NCI-H2081 (cell line): ENCODE measurements around the gene PLIN5.
"Not testable (repeated sequence)": the region's sequence is repeated elsewhere in the genome, so short reads cannot be mapped to it uniquely, and the experiment has no call there.

Experiments used
- DNase-seq, 2 experiments: peaks; one replicate each; lab custom pipeline; 2025; lab: John Stamatoyannopoulos, UW

Gene PLIN5

DNA sequence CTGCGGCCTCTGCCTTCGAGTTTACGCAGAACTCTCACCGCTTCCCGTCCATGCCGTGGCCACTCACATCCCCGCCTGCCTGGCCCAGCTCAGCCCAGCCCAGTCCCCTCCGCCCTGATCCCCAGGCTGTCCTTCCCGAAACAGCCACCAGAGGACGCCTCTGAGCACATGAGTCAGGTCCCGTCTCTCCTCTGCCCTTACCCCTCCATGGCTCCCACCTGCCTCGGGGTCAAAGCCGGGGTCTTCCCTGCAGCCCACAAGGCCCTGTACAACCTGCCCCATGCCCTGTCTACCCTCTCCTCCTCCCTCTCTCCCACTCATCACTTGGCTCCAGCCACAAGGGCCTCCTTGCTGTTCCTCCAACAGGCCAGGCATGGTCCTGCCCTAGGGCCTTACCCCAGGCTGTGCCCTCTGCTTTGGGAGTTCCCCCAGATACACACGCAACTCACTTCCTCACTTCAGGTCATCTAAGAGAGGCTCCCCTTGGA is 32.6 kb upstream of the PLIN5 start:
- DNase-seq = peak in 1 of 2 experiments; percentile 24

DNA sequence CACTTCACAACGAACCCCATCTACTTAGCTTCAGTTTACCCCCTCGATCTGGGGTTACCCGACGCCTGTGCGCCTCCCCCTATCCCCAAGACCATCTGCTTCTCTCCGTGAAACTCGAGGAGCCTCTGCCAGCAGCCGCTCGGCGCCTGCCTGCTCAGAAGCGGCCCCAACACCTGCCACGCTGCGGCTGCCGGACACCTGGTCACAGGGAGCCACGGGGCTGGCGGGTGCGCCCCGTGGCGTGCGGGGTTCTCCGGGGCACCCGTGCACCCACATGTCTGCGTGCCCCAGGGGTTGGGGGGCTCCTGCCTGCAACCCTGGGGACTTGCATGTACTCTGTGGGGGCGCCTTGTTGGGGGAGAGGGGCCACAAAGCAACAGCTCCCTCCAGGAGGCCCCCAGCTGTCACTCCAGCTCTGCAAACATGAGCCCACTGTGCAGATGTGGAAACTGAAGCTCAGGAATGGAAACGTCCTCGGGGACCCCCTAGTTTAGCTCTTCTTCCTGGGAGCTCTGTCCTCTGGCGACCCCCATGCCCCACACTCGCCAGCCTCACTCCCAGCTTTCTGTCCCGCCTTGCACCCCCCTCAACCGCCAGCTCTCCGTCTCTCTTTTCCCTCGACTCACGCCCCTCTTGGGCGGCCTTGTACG is 31.5 kb upstream of the PLIN5 start:
- peak in 1 of 2 experiments; percentile 40 for DNase-seq

DNA sequence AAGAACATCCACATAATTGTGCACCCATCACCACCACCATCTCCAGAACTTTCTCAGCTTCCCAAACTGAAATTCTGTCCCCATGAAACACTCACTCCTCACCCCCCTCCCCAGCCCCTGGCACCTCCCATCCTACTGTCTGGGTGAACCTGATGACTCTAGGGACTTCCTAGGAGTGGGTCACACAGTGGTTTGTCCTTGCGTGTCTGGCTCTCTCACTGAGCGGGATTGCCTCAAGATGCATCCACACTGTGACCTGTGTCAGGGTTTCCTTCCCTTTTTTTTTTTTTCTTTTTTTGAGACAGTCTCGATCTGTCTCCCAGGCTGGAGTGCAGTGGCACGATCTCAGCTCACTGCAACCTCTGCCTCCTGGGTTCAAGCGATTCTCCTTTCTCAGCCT is 28.5 kb upstream of the PLIN5 start:
- DNase-seq = not testable (repeated sequence)

DNA sequence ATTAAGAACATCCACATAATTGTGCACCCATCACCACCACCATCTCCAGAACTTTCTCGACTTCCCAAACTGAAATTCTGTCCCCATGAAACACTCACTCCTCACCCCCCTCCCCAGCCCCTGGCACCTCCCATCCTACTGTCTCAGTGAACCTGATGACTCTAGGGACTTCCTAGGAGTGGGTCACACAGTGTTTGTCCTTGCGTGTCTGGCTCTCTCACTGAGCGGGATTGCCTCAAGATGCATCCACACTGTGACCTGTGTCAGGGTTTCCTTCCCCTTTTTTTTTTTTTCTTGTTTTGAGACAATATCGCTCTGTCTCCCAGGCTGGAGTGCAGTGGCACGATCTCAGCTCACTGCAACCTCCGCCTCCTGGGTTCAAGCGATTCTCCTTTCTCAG is 27.1 kb upstream of the PLIN5 start:
- not testable (repeated sequence) for DNase-seq

DNA sequence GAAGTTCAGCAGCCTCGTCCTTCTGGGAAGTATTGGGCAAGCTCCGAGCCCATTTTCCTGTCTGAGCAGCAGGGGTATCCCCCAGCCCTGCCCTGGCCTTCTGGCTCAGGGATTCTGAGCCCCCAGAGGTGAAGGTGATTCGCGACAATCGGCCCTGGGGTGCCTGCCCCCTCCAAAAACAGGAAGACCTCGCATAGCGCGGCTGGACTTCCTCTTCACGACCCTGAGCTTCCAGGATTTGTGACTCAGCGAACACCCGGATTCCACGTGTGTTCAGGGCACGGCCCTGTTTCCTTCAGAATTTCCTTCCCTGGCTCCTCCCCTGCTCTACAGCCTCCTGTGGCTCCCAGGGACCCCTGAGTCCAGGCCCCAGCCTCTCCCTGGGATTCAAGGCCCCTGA is 24.5 kb upstream of the PLIN5 start, which contains the start of gene SEMA6B:
SEMA6B (minus strand) TSS at position 116 of the 400 bp plus-strand sequence. CDS start 1,227 bp downstream, outside the sequence.
- no peak for DNase-seq

DNA sequence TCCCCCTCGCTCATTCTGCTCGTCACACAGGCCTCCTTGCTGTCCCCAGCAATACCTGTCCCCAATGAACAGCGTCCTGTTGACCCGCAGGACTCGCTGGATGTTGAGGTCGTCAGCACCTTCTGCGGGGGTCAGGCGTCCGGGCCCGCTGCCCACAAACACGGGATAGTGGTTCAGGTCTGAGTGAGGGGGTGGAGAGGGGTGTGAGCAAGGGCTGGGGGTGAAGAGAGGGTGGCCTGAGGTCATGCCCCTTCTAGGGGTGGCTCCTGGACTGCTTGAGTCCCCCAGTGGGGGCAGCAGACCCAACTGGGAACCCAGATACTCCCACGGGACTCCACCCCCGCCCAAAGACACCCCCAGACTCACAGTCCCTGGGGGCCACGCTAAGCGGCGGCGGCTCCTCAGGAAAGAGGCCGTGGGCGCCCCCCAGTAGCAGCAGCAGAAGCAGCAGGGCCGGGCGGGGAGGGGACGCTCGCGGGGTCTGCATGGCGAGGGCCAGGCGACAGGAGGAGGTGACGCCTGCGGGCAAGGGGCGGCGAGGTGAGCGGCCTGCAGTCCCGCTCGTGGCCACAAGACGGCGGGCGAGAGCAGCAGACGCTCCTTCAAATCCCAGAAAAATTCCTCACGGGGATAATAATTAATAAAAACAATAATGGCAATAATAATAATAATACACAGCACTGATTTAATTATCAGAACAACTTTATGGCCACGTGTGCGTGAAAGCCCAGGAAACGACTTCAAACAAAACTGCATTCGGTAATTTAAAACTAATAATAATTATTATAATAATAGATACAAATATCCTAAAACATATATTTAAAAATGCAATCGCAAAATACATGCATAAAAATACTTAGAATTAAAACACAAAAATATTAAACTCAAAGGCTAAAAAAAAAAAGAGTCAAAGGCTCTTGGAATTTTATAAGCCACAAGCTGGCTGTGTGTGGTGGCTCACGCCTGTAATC is 23.2 kb upstream of the PLIN5 start:
- DNase-seq = no peak

DNA sequence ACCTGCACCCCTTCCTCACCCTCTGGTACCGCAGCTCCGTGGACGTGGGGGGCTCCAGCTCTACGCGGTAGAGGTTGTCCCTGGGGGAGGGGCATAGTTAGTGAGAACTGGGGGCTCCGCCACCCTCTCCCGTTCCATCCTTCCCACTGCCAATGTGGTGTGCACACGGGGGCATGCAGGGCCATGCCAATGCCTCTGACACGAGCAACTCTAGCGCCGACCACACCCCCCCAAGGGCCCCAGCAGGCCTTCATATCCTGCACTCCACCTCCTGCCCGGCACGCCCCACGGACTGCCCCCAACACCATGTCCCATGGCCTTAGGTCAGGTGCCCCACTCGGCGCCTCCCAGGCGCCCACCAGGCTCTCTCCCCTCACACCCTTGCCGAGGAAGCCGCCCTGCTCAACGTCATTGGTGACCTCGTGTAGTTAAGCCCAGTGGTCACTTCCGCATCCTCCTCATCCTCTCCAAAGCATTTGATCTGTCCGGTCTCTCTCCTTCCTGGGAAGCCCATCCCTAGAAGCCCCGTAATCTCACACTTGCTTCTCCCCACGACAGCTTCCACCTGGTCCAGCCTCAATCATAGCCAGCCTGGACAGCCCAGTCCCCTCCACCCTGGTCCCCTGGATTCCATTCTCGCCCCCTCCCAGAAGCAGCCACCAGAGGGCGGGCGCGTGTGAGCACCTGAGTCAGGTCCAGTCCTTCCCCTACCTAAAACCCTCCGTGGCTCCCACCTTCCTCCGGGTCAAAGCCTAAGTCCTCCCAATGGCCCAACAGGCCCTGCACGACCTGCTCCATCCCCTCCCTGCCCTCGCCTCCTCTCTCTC is 22.3 kb upstream of the PLIN5 start:
- no peak for DNase-seq

DNA sequence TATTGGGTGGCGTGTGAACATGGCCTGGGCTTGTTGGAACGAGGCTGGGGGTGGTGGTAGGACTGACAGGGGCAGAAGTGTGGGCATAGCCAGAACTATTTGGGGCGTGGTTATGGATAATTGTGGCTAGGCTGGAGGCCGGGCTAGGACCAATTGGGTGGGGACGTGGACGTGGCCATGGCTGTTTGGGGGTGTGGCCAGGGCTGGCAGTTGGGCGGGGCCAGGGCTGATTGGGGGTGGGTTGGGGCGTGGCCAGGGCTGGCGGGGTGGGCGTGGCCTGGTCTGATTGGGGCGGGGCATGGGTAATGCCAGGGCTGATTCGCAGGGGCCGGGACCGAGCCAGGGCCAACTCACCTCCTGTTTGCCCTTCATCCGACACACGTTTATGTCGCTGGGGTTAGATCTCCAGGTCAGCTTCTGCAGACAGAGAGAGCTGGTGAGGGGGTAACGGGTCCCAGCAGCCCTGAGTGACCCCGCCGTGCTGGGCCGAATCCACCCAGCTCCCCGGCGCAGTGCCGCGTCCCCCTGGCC is 21.6 kb upstream of the PLIN5 start:
- no peak for DNase-seq

DNA sequence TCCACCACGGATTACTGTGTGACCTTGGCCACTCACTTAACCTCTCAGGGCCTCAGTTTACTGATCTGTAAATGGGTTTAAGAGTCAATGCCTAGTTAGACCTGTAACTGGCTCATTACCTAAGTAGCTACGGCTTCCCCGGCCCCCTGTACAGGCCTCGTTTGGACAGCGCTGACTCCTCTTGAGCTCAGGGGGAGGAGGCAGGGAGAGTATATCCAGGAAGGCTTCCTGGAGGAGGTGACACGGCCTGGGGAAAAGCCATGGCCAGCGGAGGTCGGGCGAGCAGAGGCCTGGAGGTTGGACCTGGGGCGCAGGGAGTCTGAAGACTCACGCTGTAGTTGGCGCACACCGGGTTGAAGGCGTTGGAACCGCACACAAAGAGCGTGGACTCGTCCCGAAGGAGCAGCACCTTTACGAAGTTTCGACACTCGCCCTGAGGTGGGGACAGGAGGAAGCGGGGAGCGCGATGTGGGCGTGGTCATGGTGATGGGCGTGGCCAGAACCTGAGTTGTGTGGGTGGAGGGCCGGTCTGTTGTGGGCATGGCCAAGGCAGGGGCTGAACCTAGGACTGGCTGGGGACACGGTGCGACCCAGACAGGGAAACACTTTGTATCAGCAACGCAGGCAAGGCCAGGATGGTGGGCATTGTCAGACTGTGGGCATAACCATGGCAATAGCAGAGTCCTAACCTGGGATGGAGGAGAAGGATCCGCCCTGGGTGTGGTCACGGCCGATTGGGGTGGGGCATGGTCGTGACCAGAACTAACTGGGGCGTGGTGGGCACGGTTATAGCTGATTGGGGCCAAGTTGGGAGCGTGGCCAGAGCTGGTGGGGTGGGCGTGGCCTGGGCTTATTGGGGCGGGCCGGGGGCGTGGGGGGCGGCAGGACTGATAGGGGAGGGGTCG is 20.9 kb upstream of the PLIN5 start:
- no peak for DNase-seq

DNA sequence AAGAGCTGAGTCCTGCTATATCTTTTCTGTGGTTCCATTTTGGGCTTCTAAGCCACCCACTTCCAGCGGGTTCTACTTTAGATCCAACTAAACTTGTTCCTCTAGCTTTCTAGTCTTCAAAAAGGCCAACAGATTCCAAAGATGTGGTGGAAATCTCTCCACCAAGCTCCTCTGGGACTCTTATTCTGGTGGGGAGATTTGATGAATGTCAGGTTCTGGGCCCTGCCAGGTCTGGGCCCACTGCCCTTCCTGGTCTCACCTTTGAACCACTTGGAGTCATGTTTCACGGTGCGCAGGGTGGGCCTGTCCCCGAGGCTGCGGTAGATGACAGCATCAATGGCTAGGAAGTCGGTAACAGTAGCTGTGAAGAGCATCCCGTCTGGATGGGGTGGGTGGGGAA is 19.7 kb upstream of the PLIN5 start:
- DNase-seq = no peak

DNA sequence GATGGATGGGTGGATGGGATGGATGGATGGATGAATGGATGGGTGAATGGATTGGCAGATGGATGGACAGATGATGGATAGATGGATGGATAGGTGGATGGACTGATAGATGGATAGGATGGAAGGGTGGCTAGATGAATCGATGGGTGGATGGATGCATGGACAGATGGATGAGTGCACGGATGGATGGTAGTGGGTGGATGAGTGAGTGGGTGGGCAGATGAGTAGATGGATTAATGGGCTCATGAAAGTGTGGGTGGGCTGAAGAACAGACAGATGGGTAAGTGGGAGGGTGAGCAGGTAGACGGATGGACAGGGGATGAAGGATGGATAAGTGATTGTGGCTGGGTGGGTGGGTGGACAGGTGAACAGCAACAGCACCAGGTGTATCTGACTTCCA is 18.8 kb upstream of the PLIN5 start:
- no peak for DNase-seq

DNA sequence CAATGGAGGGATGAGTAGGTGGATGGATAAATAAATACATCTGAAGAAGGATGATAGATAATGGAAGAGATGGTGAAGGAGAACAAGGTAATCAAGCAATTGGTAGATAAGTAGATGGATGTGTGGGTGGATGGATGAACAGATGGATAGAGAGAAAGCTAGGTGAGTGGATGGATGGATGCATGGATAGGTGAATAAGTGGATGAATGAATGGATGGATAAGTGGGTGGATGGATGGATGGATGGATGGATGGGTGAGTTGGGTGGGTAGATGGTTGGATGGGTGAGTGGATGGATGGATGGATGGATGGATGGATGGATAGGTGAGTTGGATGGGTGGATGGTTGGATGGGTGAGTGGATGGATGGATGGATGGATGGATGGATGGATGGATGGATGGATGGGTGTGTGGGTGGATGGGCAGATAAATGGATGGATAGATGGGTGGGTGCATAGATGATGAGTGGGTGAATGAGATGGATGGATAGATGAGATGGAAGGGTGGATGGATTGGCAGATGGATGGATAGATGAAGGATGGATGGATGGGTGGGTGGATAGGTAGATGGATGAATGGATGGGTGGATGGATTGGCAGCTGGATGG is 18.2 kb upstream of the PLIN5 start:
- DNase-seq = no peak

DNA sequence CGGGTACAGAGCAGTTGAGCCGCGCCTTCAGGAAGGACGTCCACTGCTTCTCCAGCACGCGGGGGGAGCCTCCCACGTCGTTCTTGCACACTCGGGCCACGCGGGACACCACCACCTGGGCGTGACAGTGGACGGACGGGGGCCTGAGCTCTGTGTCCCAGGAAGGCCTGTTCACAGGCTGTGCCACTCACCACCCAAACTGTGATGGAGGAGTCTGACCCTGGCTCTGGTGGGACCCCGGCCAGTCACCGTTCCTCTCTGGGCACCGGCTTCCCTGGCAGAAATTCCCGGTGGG is 17.4 kb upstream of the PLIN5 start:
- DNase-seq = no peak

DNA sequence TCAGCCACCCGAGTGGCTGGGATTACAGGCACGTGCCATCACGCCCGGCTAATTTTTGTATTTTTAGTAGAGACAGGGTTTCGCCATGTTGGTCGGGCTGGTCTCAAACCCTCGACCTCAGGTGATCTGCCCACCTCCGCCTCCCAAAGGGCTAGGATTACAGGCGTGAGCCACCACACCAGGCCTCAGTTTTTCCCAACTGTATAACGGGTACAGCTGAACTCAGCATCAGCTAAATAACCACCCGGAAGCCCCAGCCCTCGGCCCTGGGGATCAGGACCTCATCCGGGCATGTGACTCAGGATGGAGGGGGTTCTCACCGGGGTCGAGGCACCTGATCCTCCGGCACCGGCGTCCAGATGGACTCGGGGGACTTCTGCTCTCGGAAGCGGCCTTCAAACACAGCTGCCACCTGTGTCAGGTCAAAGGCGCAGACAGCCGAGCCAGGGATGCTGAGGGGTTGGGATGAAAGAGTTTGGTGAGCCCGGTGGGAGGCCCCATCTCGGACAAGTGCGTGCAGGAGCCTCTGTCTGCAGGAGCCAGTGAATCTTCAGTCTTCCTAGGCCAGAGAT is 15.5 kb upstream of the PLIN5 start:
- DNase-seq = no peak

DNA sequence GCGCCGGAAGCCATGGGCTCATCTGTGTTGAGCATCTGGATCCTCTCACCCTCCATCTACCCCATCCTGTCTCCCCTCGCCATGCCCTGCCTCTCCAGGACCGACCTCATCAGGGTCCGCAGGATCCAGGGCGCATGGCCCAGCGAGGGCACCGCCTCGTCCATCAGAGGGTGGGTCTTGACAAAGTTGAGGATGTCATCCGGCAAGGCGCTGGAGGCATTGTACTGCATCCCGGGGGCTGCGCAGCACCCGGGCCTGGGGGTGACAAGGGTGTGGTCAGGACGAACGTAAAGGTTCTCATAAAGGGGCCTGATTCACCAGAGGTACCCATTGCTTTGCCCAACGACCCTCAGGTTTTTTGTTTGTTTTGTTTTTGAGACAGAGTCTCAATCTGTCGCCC is 15.0 kb upstream of the PLIN5 start:
- no peak for DNase-seq

DNA sequence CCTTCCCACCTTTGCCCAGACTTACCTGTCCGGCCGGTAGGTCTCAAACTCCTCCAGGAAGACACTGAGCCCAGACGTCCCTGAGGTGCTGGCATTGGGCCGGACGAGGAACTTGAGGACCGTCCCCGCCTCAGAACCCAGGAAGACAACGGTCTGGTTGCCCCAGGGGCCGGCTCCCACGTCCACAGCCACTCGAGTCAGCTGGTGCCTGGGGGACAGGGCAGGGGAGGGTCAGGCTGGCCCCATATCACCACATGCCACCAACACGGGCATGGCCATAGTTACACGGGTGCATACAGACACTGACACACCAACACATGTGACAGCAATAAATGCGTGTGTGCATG is 13.2 kb upstream of the PLIN5 start:
- DNase-seq = no peak

DNA sequence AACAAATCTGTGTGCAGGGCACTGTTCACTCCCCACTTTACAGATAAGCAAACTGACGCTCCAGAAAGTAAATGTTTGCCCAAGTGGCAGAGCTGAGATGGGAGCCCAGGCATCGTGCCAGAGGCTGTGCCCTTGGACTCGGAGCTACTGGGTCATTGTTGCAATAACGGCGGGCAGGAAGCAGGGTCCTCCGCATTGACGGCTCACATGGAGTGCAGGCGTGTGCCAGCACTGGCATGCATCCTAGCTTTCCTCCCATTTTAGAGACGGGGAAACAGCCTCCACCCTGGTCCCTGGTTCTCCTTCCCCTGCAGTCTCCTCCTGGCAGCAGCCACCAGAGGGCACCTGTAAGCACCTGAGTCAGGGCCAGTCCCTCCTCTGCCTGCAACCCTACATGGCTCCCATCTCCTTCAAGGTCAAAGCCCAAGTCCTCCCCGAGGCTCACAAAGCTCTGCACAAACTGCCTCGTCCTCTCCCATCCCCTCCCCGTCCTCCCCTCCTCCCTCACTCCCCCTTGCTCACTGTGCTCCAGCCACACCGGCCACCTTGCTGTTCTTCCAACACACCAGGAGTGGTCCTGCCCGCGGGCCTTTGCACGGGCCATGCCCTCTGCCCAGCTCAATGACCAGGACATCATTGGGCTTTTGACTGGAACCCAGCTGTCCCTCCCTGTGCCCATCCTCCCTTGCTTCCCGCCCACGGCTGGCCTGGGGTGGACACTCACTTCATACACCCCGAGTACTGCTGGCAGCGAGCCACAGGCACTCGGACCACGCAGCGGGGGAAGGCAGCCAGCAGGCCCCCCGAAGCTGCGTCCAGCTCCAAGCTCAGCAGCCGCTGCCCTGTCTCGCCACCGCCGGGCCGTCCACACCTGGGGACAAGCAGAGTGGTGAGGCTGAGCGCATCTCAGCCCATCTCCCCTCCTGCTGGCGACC is 12.5 kb upstream of the PLIN5 start:
- peak in 1 of 2 experiments; percentile 24 for DNase-seq

DNA sequence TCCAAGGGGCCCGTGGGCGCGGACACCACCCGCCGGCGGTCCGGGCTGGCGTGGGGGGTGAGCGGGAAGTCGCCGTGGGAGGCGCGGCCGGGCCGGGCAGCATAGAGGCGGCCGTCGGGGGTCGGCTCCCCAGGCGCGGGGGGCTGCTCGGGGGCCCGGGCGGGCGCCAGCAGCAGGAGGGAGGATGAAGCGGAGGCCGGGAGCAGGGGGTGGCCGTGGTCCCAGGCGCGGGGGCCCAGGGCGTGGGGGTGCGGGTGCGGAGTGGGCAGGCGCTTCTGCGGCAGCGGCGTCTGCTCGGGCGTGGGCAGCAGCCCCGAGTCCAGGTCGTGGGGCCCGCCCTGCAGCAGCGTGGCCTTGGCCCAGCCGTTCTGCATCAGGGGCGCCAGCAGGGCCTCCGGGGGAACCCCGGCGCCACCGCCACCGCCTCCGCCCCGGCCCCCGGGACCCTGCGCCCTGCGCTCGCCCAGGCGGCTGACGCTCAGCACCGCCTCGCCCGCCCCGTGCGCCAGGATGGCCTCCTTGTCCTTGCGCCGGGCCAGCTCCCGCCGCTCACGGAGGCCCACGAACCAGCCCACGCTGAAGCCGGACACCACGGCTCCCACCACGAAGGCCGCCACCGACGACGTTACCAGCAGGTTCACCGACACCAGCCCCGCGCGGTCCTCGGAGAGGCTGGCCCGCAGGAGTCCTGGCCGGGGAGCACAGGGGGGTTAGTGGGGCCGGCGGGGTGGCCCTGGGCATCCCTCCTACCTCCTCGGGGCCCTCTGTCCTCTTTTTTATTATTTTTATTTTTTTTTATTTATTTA is 9.0 kb upstream of the PLIN5 start:
- no peak for DNase-seq
